Colonic mucosa (tissue), 4 donors: ENCODE data around the gene WDR49. TPM values are rescaled to one million over a fixed set of nuclear protein-coding genes. Genes with fewer than 3 reads are reported as not detected.

ENCODE experiments used
- DNase-seq: peaks from one replicate; pipeline ENCODE4 v3.0.0-alpha.2; 2020
- H3K27ac ChIP-seq: fragments of 200-600 bp; one replicate; pipeline ENCODE4 v1.8.0; 2021
- H3K27me3 ChIP-seq: fragments of 200-600 bp; one replicate; pipeline ENCODE4 v1.8.0; 2021
- H3K36me3 ChIP-seq: fragments of 200-600 bp; one replicate; pipeline ENCODE4 v1.8.0; 2021
- H3K4me1 ChIP-seq: fragments of 200-600 bp; one replicate; pipeline ENCODE4 v1.8.0; 2021; ENCODE audit warnings: mild to moderate bottlenecking
- H3K4me3 ChIP-seq: fragments of 200-600 bp; one replicate; pipeline ENCODE4 v1.8.0; 2021
- H3K9ac ChIP-seq, 2 donors: one replicate each; pipeline ENCODE4 v1.7.0; 2013; ENCODE audit warnings: control low read depth in 2 of 2, low read depth in 2 of 2, low read length in 2 of 2
- H3K9me3 ChIP-seq: fragments of 200-600 bp; one replicate; pipeline ENCODE4 v1.8.0; 2021
- CTCF ChIP-seq: fragments of 200-600 bp; IDR thresholded peaks from one replicate; pipeline ENCODE4 v1.8.0; 2022; ENCODE audit warnings: antibody characterized with exemption, mild to moderate bottlenecking
- intact Hi-C: fragments of 100-400 bp; cut with DNase I; formaldehyde crosslinking; loops from one replicate; pipeline ENCODE4 v1.14.1; 2022
- total RNA-seq, 2 donors: library from RNA; stranded (reverse); fragmentation: NEBNext Ultra II Directional in 1 of 2; extraction: Animal tissue kit (Norgen Biotek cat#: 25700) in 1 of 2; gene quantifications; one replicate each; pipeline ENCODE4 v1.2.1, GENCODE V29; 2021
- donor health status: healthy.
- donor health status: DM: no; HTN: no; CAD: no.
- donor health status: DM: no; HTN: no; CAD: no.

Gene WDR49
- total RNA-seq, 2 donors from 2014 or later, result 0.98 TPM; not detected in 1

GRCh38 chr3:167669699-167670098 is 16.0 kb upstream of the WDR49 start:
- no peaks in the 10 kb centered on the region for H3K36me3 ChIP-seq
- DNase-seq, result no peak
- TF ChIP-seq CTCF, result no peak
- H3K9me3 ChIP-seq, result no peaks in the 10 kb centered on the region
- no peaks in the 10 kb centered on the region for H3K4me1 ChIP-seq
- no peak overlapping the region for H3K27ac ChIP-seq
- H3K27me3 ChIP-seq, result no peaks in the 10 kb centered on the region
- H3K9ac ChIP-seq, result no peak overlapping the region
- intact Hi-C loops, result no loop called here
- no peak overlapping the region for H3K4me3 ChIP-seq

- Histone ChIP-seq H3K27ac (no peak overlapping the region), H3K27me3 (no peaks in the 10 kb centered on the region), H3K4me1 (no peaks in the 10 kb centered on the region), H3K9ac (no peak overlapping the region), H3K4me3 (no peak overlapping the region), H3K36me3 (no peaks in the 10 kb centered on the region), H3K9me3 (no peaks in the 10 kb centered on the region)
- intact Hi-C loops, result no loop called here
- TF ChIP-seq CTCF, result no peak
- no peak for DNase-seq
These were observed 14.9 kb upstream of the WDR49 start for GRCh38 chr3:167668651-167669050.

GRCh38 chr3:167666563-167666962 is 12.8 kb upstream of the WDR49 start:
- Histone ChIP-seq H3K36me3 (no peaks in the 10 kb centered on the region), H3K27me3 (no peaks in the 10 kb centered on the region), H3K9ac (no peak overlapping the region), H3K27ac (no peak overlapping the region), H3K4me3 (no peak overlapping the region), H3K4me1 (no peaks in the 10 kb centered on the region), H3K9me3 (no peaks in the 10 kb centered on the region)
- DNase-seq, result no peak
- intact Hi-C loops, result no loop called here
- no peak for TF ChIP-seq CTCF

- no peak for TF ChIP-seq CTCF
- intact Hi-C loops, result no loop called here
These were observed 9.2 kb upstream of the WDR49 start for GRCh38 chr3:167662919-167663400.

GRCh38 chr3:167657684-167658225 is 4.0 kb upstream of the WDR49 start:
- Histone ChIP-seq H3K27ac (no peak overlapping the region), H3K9ac (no peak overlapping the region), H3K4me1 (no peaks in the 10 kb centered on the region), H3K9me3 (no peaks in the 10 kb centered on the region), H3K4me3 (no peak overlapping the region), H3K36me3 (no peaks in the 10 kb centered on the region), H3K27me3 (no peaks in the 10 kb centered on the region)
- intact Hi-C loops, result no loop called here
- TF ChIP-seq CTCF, result no peak
- DNase-seq, result no peak

More at GRCh38 chr3:167662919-167663400, 9.2 kb upstream of the WDR49 start:
- DNase-seq, result no peak
- no peak overlapping the region for H3K27ac ChIP-seq
- H3K9ac ChIP-seq, result no peak overlapping the region
- H3K9me3 ChIP-seq, result no peaks in the 10 kb centered on the region
- no peaks in the 10 kb centered on the region for H3K4me1 ChIP-seq
- H3K4me3 ChIP-seq, result no peak overlapping the region
- no peaks in the 10 kb centered on the region for H3K36me3 ChIP-seq
- H3K27me3 ChIP-seq, result no peaks in the 10 kb centered on the region
